CD4-positive, alpha-beta T cell treated with Interferon gamma for 1 hour (primary cell): ENCODE data around the gene UBA5.
"Not testable (repeated sequence)": the region's sequence is repeated elsewhere in the genome, so short reads cannot be mapped to it uniquely, and the experiment has no call there.

Experiments
- DNase-seq: peaks from one replicate; pipeline ENCODE4 v3.0.0-alpha.2; 2020

UBA5 gene

DNA sequence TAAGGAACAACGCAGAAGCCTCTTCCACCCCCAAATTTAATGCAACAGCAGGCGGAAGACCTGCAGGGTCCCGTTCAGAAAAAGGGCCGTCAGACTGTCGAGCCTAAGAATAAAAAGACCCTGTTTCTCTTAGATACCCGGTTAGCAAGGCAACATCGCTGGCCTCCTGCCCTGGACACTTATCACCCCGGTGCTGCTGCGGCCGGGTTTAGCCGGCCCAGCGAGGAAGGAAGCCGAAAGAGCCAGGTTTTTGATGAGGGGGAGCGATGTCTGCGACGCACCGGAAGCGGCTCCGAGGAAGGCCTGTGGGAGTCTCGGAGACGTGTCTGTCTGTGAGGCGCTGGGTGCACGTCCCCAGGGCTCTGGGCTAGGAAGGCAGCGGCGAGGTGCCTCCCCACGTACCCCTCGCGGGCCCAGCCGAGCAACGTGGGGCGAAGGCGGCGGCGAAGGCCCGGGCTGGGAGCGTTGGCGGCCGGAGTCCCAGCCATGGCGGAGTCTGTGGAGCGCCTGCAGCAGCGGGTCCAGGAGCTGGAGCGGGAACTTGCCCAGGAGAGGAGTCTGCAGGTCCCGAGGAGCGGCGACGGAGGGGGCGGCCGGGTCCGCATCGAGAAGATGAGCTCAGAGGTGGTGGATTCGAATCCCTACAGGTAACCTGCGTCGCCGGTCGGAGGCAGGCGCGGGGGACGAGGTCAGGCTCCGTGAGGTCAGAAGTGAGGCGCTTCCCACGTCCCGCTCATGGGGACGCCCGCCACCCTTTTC lies at the start of gene UBA5:
UBA5 (plus strand) TSS at position 278 of the 759 bp plus-strand sequence; CDS start at position 487, 209 bp downstream.
- DNase-seq = peak; percentile 66

GRCh38 chr3:132615301-132615700 lies 44.8 kb upstream of the UBA5 start:
- DNase-seq = not testable (repeated sequence)

- no peak for DNase-seq
These were observed 44.2 kb upstream of the UBA5 start for GRCh38 chr3:132615881-132616280.

DNA sequence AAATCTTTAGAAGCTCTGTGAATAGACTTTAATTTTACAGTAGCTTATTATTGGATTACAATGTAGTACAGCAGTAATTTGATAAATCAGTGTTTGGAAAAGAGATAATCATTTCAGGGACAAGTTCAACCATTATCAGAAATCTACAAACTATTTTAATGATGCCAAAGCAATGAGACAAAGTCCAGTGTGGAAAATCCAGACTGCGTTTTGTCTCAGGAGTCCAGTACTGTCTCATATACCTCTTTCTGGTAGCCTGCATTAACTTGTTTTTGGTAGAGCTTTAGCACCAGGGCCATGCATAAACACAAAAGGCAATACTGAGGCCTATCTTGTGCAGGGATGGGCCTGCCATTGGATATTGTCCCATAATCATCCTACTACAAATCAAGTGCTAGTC lies 43.3 kb upstream of the UBA5 start:
- DNase-seq = no peak

- DNase-seq = no peak
These were observed 38.0 kb upstream of the UBA5 start for GRCh38 chr3:132622148-132622547.

- DNase-seq = no peak
These were observed 37.4 kb upstream of the UBA5 start for GRCh38 chr3:132622761-132623160.

- DNase-seq = no peak
These were observed 36.5 kb upstream of the UBA5 start for GRCh38 chr3:132623646-132624045.

- DNase-seq = no peak
These were observed 35.3 kb upstream of the UBA5 start for GRCh38 chr3:132624790-132625189.

- no peak for DNase-seq
These were observed 34.5 kb upstream of the UBA5 start for GRCh38 chr3:132625613-132626012.

DNA sequence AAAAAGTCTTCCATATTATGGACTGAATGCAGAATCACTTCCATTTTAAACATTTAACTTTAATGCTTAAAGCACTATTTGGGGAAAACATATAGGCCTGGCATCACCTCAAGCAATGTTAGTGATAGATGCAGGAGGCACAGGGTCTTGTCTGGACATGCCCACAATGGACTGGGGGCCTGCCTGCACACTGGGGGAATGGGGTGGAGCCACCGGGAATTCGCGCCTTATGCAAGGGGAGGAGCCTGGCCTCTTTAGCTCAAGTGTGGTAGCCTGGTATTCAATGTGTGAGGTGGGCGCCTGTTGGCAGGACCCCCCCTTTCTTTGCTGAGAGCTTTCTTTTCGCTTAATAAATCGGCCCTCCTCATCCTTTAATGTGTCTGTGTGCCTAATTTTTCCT lies 33.2 kb upstream of the UBA5 start:
- DNase-seq = no peak

GRCh38 chr3:132628157-132628556 lies 32.0 kb upstream of the UBA5 start:
- DNase-seq = no peak

- DNase-seq = no peak
These were observed 30.2 kb upstream of the UBA5 start for GRCh38 chr3:132629928-132630327.

DNA sequence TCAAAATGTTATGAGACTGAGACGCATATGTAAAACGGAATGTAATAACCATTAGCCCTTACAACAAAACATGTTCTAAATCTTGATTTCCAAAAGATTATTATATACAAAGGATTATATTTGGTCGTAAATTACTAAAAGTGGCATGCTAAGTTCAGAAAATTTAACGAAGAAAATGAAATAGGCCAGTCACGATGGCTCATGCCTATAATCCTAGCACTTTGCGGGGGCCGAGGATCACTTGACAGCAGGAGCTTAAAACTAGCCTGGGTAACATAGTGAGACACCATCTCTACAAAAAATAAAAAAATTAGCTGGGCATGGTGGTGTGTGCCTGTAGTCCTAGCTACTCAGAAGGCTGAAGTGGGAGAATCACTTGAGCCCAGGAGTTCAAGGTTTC lies 29.5 kb upstream of the UBA5 start:
- no peak for DNase-seq

DNA sequence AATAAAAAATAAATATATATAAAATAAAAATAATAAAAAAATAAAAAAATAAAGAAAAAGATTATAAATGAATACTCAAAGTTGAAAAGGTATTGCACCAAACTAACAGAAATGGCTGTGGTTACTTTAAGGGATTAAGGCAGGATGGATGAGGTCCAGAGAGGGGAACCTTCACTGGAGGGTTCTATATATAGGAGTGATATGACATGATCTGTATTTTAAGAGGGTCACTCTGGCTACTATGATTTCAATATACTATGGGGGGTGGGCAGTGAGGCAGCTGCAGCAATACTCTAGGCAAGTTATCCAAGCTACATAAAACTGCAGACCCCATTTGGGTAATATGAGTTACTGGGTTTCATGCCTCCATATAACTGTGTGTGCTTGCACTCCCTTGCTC lies 25.1 kb upstream of the UBA5 start:
- no peak for DNase-seq

GRCh38 chr3:132637590-132637989 lies 22.5 kb upstream of the UBA5 start:
- no peak for DNase-seq

DNA sequence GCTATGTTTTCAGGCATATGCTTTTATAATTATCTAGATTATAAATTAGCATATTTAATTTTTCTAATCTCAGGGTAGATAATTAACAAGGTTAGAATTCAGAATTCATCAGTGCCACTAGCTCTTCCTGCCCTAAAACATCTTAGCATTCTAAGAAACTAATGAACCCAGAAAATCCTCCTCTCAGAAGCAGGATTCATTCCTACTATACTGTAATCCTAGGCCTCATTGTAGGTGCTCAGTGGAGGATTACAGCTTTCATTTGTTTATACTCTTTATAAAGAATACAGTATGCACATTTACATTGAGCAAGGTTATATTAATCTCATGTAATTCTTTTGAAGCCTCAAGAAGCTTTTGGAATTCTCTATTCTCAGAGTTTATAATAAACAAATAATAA lies 21.4 kb upstream of the UBA5 start:
- DNase-seq = no peak

DNA sequence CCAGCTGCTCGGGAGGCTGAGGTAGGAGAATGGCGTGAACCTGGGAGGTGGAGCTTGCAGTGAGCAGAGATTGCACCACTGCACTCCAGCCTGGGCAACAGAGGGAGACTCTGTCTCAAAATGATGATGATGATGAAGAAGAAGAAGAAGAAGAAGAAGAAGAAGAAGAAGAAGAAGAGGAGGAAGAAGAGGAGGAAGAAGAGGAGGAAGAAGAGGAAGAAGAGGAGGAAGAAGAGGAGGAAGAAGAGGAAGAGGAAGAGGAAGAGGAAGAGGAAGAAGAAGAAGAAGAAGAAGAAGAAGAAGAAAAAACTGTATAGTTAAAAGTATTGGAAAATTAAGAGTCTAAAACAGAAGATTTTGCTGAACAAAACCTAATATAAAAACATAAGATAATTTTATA lies 18.7 kb upstream of the UBA5 start:
- DNase-seq = not testable (repeated sequence)

DNA sequence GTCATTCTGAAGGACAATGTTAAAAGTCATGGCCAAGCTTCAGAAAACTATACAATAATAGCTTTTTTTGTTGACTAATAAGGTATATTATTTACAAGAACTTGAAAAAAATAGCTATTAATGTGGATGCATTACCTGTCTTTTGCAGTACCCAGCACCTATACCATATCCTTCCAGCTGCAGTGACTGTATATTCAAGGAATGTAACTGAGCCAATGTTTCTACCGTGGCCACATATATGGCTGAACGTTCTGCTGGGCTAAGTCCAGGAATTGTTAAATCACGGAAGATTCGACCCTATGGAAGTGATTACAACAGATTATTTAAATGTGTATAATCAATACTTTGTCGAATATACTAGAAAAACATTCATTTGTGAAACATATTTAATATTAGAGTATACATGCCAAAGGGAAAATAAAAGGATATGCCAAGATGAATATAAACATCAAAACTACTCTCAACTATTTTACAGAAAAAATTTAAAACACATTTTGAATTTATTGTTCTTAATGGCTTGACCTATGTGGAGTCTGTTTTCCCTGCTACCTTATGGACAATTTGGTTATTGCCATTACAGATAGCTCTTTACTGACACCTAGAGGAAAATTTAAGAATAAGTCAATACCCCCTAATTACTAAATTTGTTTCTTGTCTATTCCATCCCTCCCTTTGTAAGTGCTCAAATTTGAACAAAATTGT lies 18.1 kb upstream of the UBA5 start:
- DNase-seq = no peak

- no peak for DNase-seq
These were observed 17.6 kb upstream of the UBA5 start for GRCh38 chr3:132642539-132642847.

- no peak for DNase-seq
These were observed 16.8 kb upstream of the UBA5 start for GRCh38 chr3:132643366-132643765.

DNA sequence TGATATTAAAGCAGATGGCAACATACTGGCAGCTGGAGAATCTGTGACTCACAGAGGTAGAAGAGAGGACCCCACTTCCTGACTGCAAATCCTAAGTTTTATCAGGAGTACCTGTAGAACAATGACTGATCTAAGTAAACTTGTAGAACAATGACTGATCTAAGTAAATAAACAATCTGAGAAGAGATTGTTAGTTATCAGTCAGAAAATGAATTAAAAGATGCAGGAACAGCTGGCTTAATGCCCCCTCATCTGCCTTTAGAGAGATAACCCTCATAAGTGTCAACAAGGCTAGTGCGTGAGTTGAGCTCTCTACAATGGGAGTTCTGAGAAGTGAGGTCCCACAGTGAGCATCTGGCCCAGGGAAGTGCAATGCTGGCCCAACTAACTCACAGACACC lies 15.1 kb upstream of the UBA5 start:
- DNase-seq = no peak

DNA sequence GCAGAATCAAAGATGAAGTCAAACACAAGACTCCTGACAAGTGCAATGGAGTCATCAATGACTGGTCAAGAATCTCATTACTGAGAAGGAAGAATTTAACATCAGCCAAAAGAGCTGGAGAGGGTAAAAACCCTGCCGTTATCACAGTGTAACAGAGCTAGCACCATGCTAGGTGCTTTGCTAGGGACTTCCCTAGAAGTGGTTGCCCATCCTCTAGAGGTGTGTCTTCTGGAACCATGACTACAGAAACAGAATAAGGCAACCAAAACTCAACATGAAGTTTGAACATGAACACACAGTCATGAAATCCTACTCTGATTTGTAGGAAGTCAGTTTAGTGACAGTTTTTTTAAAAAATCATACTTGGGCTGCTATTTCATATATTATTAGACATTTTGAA lies 10.0 kb upstream of the UBA5 start:
- DNase-seq = no peak

- no peak for DNase-seq
These were observed 7.4 kb upstream of the UBA5 start for GRCh38 chr3:132652640-132653270.

- DNase-seq = no peak
These were observed 5.9 kb upstream of the UBA5 start for GRCh38 chr3:132654190-132654589.
